SK-MEL-5 (cell line): ENCODE measurements around the gene STYXL1. TPM values are rescaled to one million over a fixed set of nuclear protein-coding genes. Genes with fewer than 3 reads are reported as not detected.
"Not testable (repeated sequence)": the region's sequence is repeated elsewhere in the genome, so short reads cannot be mapped to it uniquely, and the experiment has no call there.

Source experiments
- DNase-seq: peaks from one replicate; pipeline ENCODE4 v3.0.0-alpha.2; 2016; ENCODE audit warnings: low read depth, low spot score
- in situ Hi-C: cut with HindIII; loops from 2 replicates; pipeline ENCODE4 v1.10.0; 2016; ENCODE audit warnings: low sequenced_read_pairs, high pct_unique_total_duplicates, low pct_unique_long_range_greater_than_20kb
- total RNA-seq: library from RNA; depleted of rRNA; stranded (reverse); fragments of >200 nt; shearing (Covaris generic); gene quantifications from 2 replicates; pipeline ENCODE4 v1.2.3, GENCODE V29; 2014

The STYXL1 gene
- total RNA-seq, 1 experiment from 2014 or later: 49.0 TPM

DNA sequence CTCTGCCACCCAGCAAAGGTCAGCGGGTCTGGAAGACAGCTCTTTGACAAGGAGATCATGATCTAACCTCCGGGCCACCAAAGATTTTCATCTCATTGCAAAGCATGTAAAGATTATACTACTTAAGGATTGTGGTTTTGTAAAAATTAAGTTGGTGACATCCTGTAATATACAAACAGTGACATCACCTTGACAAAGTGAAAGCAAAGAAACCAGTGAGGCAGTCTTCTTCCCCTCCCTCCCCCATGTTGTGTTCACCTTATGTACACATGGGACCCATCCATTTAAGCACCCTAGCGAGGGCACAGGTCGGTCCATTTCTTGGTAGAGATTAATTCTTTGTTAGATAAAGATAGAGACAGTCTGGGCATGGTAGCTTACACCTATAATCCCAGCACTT lies 4.0 kb upstream of the STYXL1 start:
- in situ Hi-C loops: no loop called here
- no peak for DNase-seq

DNA sequence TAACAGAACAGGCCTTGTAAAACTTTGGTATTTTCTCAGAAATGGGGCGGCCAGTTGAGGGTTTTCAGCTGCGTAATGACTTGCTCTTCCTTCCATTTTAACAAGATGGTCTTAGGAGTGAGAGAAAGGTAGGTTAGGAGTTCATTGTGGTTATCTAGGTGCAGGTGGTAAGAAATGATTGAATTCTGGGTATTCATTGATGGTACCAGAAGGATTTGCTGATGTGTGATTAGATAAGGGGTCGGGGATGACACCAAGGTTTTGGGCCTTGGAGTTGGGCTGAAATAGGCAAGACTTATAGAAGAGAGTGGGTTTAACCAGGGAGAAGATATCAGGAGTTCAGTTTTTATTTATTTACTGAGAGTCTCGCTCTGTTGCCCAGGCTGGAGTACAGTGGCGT lies 2.7 kb upstream of the STYXL1 start:
- DNase-seq: no peak
- in situ Hi-C loops: no loop called here

DNA sequence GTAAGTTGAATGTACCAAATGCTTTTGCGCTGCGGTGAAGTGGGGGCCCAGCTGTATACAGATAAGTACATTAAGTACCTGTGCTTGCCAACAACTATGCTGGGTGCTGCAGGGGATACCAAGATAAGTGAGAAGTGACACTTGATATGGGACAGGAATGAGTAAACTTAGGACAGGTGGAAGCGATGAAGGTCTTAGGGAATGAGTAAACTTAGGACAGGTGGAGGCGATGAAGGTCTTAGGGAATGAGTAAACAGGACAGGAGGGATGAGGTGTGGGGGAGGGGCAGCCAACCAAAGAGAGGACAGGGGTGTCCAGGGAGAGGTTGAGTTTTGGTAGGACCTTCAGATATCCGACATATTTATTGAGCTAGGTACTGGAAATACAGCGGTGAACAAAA lies 1.5 kb upstream of the STYXL1 start:
- in situ Hi-C loops: no loop called here
- no peak for DNase-seq

DNA sequence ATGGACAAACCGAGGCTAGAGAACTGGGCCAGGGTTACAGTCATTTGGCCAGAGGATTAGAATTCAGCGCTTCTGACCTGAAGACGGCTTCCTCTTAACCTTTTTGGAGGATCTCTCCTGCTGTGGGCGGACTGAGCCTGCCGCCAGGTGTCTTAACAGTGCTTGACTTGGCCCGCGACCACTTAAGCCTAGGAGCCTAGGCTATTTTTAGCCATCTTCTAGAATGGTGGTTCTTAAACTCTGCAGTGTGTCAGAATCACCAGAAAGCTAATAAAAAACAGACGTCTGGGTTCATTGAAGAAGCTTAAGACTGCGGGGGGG lies 828 bp upstream of the STYXL1 start:
- in situ Hi-C loops: no loop called here
- DNase-seq: peak; percentile 31

DNA sequence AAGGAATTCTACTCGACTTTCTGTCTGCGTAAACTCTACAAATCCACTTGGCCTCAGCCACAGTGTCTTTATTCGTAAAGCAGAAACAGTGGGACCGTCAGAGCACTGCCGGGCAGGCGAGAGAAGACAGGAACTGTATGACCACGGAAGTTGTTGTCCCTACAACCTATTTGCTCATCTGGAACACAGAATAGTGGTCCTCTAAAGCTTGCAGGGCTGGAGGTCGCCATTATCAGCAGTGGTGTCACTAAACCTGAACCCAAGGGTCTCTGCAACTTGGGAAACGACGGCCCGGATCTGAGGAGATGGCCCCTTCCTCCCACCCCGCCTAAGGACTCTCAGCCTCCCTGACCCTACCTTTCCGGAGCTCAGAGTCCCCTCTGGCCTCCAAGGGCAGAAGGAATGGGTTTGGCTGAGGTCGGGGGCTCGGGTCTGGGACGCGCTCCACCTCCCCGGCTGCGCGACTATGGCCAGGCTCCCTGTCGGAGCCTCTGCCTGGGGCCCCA lies 442 bp downstream of the STYXL1 start:
- in situ Hi-C loops: no loop called here
- no peak for DNase-seq

DNA sequence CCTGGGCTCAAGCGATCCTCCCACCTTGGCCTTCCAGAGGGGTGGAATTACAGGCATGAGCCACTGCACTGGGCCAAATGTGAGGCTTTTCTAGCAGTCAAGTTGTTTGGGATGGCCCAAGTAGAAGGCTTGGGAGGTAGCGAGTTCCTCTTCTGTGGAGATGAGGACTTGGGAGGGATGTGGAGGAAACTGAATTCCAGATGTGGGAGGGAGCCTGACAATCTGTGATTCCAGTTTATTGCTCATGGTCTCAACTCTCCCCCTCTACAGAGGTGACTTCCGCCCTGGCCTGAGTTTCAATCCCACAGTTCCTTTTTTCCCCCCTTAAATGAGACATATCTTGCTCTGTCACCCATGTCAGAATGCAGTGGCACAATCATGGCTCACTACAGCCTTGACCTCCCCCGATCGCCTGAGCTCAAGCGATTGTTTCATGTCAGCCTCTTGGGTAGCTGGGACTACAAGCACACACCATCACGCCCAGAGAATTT lies 3.4 kb downstream of the STYXL1 start:
- in situ Hi-C loops: no loop called here
- DNase-seq: no peak

DNA sequence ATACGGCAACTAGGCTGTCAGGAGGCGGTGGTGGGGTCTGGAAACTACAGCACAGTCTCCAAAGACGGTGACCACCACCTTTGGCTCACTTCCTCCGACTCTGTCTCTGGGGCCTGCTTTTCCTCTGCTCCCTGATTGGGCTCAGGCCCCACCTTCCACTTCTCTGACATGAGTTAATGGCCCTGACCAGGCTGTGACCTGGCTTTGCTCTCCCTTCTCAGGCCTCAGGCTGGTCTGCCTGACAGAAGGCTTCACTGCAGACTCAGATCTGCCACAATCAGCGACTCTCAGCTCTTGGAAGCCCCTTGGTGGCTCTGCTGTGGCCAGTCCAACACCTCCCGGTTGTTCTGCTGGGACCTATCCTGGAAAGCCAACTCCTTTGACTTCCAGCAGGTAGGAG lies 7.7 kb downstream of the STYXL1 start:
- in situ Hi-C loops: no loop called here
- DNase-seq: no peak

DNA sequence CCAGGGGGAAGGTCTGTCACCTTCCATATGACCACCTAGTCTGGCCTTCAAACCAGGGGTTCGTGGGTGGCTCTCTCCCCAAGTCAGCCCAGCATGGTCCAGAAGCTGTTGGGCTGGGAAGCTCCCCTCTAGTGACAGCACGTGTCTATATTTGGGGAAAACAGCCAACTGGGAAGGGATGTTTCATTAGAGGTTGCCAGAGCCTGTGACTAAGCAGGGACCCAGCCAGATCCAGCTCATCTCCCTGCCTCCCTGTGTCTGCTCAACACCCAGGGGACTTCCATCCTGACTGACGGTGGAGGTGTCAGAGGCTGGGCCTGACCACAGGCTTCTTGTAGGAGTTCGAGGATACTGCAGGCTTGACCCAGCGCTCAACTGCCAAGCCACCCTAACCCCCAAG lies 10.5 kb downstream of the STYXL1 start:
- DNase-seq: no peak
- in situ Hi-C loops: no loop called here

DNA sequence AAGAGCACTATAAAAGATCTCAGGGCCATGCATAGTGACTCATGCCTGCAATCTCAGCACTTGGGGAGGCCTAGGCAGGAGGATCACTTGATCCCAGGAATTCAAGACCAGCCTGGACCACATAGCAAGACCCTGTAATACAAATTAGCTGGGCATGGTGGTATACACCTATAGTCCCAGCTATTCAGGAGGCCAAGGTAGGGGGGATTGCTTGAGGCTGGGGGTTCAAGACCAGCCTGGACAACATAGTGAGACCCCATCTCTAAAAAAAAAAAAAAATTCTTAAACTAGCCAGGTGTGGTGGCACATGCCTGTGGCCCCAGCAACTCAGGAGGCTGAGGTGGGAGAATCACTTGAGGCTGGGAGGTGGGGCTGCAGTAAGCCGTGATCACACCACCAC lies 15.8 kb downstream of the STYXL1 start:
- no peak for DNase-seq
- in situ Hi-C loops: no loop called here

DNA sequence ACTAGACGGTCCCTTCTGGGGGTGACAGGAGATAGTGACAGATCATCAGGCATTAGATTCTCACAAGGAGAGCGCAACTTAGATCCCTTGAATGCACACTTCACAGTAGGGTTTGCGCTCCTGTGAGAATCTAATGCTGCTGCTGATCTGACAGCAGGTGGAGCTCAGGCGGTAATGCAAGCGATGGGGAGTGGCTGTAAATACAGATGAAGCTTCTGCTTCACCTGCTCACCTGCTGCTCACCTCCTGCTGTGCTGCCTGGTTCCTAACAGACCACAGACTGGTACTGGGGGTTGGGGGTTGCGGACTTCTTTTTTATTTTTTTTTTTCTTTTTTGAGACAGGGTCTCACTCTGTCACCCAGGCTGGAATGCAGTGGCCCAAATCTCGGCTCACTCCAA lies 18.1 kb downstream of the STYXL1 start:
- in situ Hi-C loops, DNase-seq: not testable (repeated sequence)

DNA sequence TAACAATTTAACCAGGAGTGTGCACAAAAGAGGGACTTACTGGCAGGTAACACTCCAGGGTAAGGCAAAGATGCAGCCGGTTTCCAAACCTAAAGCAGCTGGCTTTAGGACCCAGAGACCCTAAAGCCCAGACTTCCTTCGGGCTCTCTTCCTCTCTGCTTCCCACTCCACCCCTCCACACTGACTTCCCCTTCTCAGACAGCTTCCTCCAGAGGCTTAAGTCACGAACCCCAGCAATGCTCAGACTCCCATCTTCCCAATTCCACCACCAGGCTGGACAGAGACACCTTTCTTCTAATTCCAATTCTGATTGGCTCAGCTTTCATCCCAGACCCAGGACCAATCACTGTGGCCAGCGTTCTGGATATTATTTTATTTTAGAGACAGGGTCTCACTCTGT lies 24.8 kb downstream of the STYXL1 start:
- no peak for DNase-seq
- in situ Hi-C loops: no loop called here

DNA sequence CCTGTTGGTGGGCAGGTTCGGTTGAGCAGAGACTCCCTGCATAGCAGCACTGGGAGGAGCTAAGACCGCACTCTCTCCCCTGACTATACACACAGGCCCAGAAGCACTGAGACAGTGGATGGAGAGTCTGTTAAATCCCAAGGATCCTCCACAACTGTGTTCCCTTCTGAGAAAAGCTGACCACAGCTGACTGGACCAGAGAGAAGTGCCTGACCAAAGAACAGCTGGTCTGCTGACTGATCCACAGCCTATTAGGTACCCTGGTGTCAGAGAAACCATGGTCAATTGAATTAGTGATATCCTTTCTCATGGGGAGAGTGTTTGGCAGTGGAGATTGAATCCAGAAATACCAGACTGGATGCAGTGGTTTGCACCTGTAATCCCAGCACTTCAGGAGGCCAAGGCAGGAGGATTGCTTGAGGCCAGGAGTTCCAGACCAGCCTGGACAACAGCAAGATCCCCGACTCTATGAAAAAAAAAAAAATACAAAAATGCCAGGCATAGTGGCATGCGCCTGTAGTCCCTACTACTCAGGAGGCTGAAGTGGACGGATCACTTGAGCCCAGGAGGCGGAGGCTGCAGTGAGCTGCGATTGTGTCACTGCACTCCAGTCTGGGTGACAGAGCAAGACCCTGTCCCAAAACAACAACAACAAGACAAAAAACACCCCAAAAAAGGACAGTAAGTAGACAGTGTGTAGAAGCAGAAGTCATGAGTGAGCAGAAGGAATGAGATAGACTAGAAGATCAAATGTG lies 25.6 kb downstream of the STYXL1 start:
- DNase-seq: no peak
- in situ Hi-C loops: no loop called here

DNA sequence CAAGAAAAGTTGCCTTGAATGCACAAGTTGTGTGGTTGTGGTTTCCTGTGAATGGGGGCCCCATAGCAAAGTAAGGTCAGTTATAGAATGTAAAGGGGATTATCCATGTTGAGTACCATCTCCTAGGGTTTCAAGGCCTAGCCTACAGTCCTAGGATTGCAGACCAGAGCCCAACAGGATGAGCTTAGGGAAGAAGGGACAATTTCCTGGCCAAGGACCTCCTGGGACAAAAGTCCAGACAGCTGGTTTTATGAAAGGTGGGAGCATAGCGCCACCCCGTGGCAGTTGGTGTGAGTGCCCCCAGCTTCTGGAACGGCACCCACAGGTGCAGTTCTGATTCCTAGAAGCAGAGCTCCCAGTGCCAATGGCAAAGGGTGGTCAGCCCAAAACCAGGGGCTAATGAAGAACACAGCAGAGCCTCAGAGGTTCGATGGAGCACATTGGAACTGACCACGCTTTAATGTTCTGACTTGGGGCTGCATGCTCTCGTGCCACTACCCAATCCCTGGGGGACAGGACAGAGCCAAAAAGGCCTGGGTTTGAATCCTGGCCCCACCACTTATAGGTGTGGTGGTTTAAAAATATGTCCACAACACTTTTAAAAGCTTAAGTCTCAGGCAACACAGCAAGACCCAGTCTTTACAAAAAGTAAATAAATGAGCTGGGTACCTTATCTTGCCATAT lies 27.6 kb downstream of the STYXL1 start:
- in situ Hi-C loops: no loop called here
- peak; percentile 81 for DNase-seq

DNA sequence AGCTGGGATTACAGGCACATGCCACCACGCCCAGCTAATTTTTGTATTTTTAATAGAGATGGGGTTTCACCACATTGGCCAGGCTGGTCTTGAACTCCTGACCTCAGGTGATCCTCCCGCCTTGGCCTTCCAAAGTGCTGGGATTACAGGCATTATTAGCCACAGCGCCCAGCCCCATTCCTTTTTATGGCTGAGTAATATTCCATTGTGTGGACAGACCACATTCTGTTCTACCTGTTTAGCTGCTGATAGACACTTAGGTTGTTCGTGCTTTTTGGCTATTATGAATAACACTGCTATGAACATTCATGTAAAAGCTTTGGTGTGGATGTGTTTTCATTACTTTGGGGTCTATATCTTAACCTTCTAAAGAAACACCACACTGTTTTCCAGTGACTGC lies 29.3 kb downstream of the STYXL1 start:
- DNase-seq, in situ Hi-C loops: not testable (repeated sequence)

DNA sequence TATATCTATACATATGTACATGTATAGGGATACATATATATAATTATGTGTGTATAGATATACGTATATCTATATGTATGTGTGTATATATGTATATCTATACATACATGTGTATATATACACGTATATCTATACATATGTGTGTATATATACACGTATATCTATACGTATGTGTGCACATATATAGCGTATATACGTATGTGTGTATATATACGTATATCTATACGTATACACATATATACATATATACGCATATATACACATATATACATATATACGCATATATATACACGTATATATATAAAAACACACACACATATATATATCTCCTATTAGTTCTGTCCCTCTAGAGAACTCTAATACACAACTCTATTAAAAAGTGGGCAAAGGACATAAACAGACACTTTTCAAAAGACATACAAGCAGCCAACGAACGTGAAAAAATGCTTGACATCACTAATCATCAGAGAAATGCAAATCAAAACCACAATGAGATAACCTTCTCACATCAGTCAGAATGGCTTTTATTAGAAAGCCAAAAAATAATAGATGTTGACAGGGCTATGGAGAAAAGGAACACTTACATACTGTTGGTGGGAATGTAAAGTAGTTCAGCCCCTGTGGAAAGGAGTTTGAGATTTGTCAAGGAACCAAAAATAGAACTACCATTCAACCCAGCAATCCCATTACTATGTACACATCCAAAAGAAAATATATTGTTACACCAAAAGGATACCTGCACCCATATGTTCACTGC lies 31.4 kb downstream of the STYXL1 start:
- in situ Hi-C loops: no loop called here
- DNase-seq: no peak

DNA sequence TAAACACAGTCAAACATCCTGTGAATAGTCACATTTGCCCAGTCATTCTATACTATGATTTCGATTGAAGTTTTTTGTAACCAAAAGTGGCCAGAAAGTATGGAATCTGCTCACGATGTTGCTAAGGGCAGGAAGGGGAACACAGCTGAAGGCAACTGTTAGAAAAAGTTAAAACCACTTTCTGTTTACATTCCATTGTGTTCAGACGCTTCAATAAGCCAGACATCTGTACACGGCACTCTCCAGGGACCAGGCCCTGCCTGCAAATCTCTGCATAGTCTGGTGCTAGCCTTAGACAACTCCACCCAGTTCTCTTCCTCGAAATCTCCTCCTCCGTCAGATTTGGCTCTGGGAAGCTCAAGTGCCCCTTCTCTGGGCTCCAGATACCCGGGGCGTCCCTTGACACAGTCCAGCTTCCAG lies 36.3 kb downstream of the STYXL1 start:
- in situ Hi-C loops: no loop called here
- DNase-seq: no peak

DNA sequence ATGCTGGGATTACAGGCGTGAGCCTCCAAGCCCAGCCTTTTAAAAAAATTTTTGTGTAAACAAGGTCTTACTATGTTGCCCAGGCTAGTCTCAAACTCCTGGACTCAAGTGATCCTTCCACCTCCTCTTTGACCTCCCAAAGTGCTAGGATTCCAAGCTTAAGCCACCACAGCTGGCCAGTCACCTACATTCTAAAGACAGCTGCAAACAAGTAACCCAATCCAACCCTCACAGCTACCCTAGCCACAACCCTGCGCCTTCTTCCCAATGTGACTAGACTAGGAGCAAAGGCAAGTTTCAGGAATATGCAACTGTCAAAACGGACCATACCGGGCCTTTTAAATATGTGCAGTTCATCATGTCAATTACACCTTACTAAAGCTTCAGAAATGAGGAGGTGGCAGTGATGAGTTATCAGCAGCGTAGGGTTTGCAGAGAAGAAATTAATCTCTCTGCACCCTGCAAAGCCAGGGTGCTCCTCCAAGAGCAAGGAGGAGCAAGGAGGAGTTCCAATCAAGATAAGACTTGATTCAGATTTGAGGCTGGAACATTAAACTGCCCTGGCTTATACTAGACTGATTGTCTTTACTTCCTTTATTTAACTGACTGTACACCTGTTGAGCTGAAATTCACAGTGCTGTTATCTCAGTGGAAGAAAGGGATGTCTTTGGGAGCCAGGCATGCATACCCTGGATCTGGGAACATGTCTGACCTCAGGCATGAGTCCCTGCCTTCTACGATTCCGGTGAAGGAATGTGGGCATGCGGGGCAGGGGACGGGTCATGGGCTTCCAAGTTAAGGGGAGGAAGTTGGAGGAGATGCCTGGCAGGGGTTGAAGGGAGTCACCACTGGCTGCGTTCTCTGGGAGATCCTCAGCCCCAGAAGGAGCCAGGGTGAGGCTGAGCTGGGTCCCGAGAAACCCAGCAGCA lies 37.9 kb downstream of the STYXL1 start:
- DNase-seq: no peak

More for the DNA sequence above, 37.9 kb downstream of the STYXL1 start:
- in situ Hi-C loops: no loop called here
